Measurements from ENCODE around the gene SMARCAL1. TPM values are rescaled to one million over a fixed set of nuclear protein-coding genes. Genes with fewer than 3 reads are reported as not detected.

Gene SMARCAL1
- total RNA-seq, 4 donors from 2014 or later: 6.3 to 15.8 (median 11.6) TPM

DNA sequence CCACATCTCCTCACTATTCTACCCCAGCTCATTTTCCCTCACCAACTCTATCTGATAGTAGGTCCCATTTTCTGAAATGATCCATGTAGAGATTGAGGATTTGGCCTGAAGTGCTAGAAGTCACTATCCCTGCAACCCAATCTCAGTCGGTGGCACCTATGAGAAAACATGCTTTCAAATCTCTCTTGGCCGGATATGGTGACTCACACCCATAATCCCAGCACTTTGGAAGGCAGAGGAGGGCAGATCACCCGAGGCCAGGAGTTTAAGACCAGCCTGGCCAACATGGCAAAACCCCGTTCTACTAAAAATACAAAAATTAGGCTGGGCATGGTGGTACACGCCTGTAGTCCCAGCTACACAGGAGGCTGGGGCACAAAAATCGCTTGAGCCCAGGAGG lies 20.9 kb upstream of the SMARCAL1 start:
- intact Hi-C loops (cut with DNase I): no loop called here
- TF ChIP-seq, protein P1, sequence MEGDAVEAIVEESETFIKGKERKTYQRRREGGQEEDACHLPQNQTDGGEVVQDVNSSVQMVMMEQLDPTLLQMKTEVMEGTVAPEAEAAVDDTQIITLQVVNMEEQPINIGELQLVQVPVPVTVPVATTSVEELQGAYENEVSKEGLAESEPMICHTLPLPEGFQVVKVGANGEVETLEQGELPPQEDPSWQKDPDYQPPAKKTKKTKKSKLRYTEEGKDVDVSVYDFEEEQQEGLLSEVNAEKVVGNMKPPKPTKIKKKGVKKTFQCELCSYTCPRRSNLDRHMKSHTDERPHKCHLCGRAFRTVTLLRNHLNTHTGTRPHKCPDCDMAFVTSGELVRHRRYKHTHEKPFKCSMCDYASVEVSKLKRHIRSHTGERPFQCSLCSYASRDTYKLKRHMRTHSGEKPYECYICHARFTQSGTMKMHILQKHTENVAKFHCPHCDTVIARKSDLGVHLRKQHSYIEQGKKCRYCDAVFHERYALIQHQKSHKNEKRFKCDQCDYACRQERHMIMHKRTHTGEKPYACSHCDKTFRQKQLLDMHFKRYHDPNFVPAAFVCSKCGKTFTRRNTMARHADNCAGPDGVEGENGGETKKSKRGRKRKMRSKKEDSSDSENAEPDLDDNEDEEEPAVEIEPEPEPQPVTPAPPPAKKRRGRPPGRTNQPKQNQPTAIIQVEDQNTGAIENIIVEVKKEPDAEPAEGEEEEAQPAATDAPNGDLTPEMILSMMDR (IDR thresholded peaks at IDR 0.05): no peak
- TF ChIP-seq EP300 (IDR thresholded peaks at IDR 0.05): no peak
- TF ChIP-seq POLR2AphosphoS5 (IDR thresholded peaks at IDR 0.05): no peak
- no peak for TF ChIP-seq POLR2A (IDR thresholded peaks at IDR 0.05; ENCODE audit: low read depth)
- no peaks in the 10 kb centered on the region for H3K4me1 ChIP-seq
- H3K27me3 ChIP-seq: no peaks in the 10 kb centered on the region
- H3K36me3 ChIP-seq: no peaks in the 10 kb centered on the region
- no peaks in the 10 kb centered on the region for H3K9me3 ChIP-seq
- no peak overlapping the region for H3K27ac ChIP-seq (replicated peaks in 1 of 4)
- WGBS: 100% methylated on average over 2 of the region's 6 CpGs
- no peak for DNase-seq (ENCODE audit: extremely low spot score)
- no peak overlapping the region for H3K4me3 ChIP-seq

DNA sequence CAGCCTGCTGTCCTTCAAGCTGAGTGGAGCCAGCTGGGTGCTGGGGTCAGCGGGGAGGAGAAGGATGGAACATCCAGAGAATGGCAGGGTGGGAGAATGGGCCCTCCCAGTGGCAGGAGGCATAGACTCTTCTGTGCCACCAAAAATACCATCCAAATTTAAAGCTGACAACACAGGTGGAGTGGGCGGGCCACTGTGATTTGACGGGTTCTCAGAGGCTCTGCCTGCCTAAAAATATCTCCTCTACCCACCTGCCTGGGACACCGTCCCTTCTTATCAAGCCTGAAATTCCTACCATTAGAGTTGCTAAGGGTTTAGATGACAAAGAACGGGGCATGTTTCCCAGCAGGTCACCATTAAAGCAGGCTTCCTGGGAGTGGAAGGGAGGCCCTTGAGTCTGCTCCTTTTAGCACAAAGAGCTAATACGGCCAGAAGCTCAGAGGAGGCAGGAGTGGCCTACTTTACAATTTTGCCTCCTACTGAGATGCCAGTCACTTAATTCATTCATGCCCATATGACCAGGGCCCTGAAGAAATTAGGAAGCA lies 20.2 kb upstream of the SMARCAL1 start:
- Histone ChIP-seq H3K27me3 (no peaks in the 10 kb centered on the region), H3K9me3 (no peaks in the 10 kb centered on the region), H3K36me3 (no peaks in the 10 kb centered on the region), H3K27ac (replicated peaks in 1 of 4) (no peak overlapping the region), H3K4me3 (no peak overlapping the region), H3K4me1 (no peaks in the 10 kb centered on the region)
- no peak for DNase-seq (ENCODE audit: extremely low spot score)
- WGBS: 87% methylated on average over 6 of the region's 6 CpGs
- TF ChIP-seq POLR2A (IDR thresholded peaks at IDR 0.05; ENCODE audit: low read depth) (no peak), POLR2AphosphoS5 (IDR thresholded peaks at IDR 0.05) (no peak), EP300 (IDR thresholded peaks at IDR 0.05) (no peak)
- TF ChIP-seq, protein P1 (IDR thresholded peaks at IDR 0.05): no peak
- intact Hi-C loops (cut with DNase I): no loop called here

DNA sequence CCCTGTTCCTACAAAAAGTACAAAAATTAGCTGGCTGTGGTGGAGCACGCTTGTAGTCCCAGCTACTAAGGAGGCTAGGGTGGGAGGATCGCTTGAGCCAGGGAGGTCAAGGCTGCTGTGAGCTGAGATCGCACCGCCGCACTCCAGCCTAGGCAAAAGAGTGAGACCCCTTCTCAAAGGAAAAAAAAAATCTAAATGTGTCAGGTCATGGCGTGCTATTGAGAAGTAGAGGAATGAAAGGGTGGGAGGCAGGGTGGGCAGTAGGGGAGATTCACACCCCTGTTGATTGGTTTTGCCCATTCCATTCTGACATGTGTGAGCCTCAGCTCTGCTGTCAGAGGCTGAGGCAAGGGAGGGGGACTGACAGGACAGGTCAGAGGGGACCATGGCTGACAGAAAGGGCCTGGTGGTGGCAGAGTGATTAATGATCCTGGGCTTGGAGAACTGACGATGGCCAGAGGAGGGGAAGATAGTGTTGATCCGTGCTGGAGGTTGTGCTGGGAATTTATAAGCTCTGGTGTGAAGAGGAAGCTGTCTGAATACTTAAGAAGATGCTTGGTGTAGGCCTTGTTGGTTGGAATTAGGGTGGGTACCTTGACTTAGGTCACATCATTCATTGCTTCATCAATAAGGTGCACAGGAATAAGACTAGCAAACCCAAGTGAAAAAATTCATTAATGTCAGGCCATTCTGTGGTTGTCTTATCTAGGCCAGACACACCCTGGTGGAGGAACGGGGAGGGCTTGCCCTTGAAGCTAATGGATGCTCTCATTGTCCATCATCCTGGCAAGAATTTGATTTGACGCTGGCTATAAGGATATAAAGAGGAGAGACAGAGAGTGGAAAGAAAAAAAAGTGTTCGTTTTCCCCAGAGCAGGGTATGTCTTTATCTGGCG lies 19.1 kb upstream of the SMARCAL1 start:
- 73% methylated on average over 12 of the region's 12 CpGs for WGBS
- TF ChIP-seq POLR2AphosphoS5 (IDR thresholded peaks at IDR 0.05): no peak
- TF ChIP-seq, protein P1 (IDR thresholded peaks at IDR 0.05): no peak
- TF ChIP-seq POLR2A (IDR thresholded peaks at IDR 0.05; ENCODE audit: low read depth): no peak
- no peak for TF ChIP-seq EP300 (IDR thresholded peaks at IDR 0.05)
- no peaks in the 10 kb centered on the region for H3K9me3 ChIP-seq
- no peak overlapping the region for H3K4me3 ChIP-seq
- H3K36me3 ChIP-seq: no peaks in the 10 kb centered on the region
- no peaks in the 10 kb centered on the region for H3K27me3 ChIP-seq
- intact Hi-C loops (cut with DNase I): no loop called here
- H3K4me1 ChIP-seq: no peaks in the 10 kb centered on the region
- H3K27ac ChIP-seq (replicated peaks in 1 of 4): no peak overlapping the region
- no peak for DNase-seq (ENCODE audit: extremely low spot score)

DNA sequence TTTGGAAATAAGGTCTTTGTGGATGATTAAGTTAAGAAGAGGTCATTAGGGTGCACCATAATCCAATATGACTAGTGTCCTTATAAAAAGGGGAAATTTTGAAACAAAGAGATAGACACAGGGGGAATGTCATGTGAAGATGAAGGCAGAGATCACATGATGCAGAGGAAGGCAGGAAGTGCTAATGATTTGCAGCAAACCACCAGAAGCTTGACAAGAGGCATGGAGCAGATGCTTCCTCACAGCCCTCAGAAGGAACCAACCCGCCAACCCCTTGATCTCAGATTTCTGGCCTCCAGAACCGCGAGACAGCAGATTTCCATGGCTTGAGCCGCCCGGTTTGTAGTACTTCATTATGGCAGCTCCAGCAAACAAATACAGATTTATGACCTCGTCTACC lies 17.4 kb upstream of the SMARCAL1 start:
- H3K27me3 ChIP-seq: no peaks in the 10 kb centered on the region
- H3K4me1 ChIP-seq: no peaks in the 10 kb centered on the region
- no peaks in the 10 kb centered on the region for H3K9me3 ChIP-seq
- no peak overlapping the region for H3K4me3 ChIP-seq
- no peak overlapping the region for H3K27ac ChIP-seq (replicated peaks in 1 of 4)
- 88% methylated on average over 6 of the region's 6 CpGs for WGBS
- TF ChIP-seq POLR2AphosphoS5 (IDR thresholded peaks at IDR 0.05): no peak
- TF ChIP-seq EP300 (IDR thresholded peaks at IDR 0.05): no peak
- TF ChIP-seq, protein P1 (IDR thresholded peaks at IDR 0.05): no peak
- no peak for TF ChIP-seq POLR2A (IDR thresholded peaks at IDR 0.05; ENCODE audit: low read depth)
- DNase-seq (ENCODE audit: extremely low spot score): no peak
- H3K36me3 ChIP-seq: no peaks in the 10 kb centered on the region
- intact Hi-C loops (cut with DNase I): no loop called here

All from esophagus muscularis mucosa (tissue), 4 donors.